GM21576 (cell line): ENCODE measurements around the gene GATM.
"Not testable (repeated sequence)": the region's sequence is repeated elsewhere in the genome, so short reads cannot be mapped to it uniquely, and the experiment has no call there.

Experiments
- ATAC-seq: cut with Tn5 transposase; IDR thresholded peaks from one replicate; pipeline ENCODE4 v1.9.1; 2021; ENCODE audit warnings: mild to moderate bottlenecking, moderate library complexity; ENCODE audit not compliant: unreplicated experiment

The GATM gene

GRCh38 chr15:45389351-45389750 is 11.0 kb upstream of the GATM start:
- no peak for ATAC-seq

GRCh38 chr15:45387380-45388007 is 9.2 kb upstream of the GATM start:
- no peak for ATAC-seq

DNA sequence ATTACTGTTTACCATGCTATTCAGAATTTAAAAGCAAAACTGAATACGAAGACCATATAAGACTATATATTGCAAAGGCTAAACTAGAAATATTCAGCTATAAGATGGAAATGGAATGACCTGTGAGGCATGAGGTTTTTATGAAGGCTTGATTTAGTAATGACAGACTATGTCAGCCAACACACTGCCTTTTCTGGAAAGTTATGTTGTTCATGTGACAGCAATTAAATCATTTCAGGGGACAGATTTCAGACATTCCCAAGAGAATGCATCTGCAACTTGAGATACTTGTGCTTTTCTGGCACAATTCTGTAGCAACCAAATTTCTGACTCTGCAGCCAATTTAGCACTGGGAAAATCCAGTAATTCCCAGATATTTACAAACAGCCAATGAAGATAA is 8.6 kb upstream of the GATM start:
- no peak for ATAC-seq

DNA sequence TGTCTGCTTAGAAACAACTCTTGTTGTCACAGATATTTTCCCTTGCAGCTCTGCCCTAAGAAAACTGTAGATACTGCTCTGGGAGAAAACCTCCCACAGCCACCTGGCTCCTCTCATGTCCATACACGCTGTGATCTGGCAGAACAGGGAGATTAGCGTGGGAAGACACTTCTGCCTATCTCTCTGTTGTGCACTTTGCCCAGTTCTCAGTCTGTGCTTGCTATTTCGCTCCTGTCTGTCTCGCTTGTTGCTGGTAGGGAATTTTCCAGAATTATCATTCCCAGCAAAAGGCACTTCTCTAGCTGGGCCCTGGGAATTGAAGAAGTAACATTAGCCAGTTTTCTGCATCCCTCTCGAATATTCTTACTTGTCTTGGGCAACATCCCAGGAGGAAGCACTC is 8.1 kb upstream of the GATM start:
- ATAC-seq, result no peak

DNA sequence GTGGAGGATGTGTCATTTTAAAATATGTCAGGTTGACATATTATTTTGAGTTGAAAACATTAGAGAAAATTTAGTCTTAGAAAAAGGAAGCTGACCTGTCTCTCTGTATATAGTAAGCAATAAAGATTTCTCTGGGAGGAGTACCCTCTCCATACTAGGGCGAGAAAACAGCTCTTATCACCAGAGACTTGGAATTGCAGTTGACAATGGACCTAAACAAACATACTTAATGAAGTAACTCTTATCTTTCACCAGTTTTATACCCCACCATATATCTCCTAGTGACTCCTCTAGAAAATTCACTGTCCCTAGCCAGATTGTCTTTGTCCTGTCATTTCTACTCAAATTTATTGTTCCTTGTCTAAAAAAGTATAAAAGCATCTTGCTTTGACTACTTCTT is 7.2 kb upstream of the GATM start:
- ATAC-seq, result no peak

- no peak for ATAC-seq
Observed at GRCh38 chr15:45384700-45385099, 6.4 kb upstream of the GATM start.

- no peak for ATAC-seq
Observed at GRCh38 chr15:45378913-45379262, 544 bp upstream of the GATM start.

DNA sequence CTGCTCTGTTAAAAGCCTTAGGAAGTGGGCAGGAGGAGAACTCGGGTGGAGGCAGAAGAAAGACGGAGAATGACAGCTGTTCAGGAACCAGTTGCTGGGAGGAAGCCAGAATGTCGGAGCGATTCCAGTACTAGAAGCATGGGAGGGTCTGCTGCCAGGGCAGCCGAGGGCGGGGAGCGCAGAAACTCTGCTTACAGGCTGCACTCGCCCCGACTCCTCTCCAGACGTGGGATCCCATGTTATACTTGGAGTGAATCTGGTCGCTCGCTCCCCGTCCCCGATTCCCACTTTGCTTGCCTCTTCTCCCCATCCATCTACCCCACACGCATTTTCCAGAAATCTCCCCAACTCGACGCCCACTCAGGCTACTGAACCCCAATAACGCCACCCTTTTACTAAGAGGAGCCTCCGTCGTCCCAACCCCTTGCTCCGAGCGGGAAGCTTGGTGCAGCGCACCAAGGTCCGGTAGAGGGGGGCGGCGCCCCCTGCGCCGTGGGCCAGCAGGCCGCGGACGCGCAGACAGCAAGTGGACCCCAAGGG is 665 bp downstream of the GATM start:
- peak; percentile 32 for ATAC-seq

DNA sequence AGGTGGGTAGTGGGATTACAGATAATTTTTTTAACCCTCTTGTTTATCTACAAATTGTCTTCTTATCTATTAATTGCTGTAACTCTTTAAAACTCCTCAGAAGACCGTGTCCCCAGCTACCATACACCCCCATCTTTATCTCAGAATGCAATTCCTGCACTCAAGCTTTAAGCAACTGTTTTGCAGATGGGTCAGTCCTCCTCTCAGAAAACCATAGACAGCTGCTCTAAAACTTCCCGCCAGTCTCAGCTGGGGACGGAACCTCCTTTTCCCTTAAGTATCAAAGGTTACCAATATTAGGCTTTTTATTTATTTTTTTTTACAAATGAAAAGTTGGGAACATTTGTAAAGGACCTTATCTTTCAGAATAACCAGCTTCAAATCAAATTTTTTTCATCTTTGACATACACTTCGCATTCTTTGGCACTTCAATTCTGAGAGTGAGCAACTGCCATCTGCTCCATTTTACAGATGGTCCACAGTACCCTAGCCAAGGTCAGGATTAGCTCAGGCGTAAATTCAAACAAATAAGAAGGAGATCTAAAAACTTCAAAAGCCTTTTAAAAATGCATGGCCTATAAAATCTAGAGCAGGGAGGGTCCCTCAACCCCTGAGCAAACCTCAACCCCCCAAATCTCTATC is 1.3 kb downstream of the GATM start:
- no peak for ATAC-seq

GRCh38 chr15:45376300-45376928 is 1.9 kb downstream of the GATM start:
- no peak for ATAC-seq

- ATAC-seq, result no peak
Observed at GRCh38 chr15:45375836-45376235, 2.5 kb downstream of the GATM start.

DNA sequence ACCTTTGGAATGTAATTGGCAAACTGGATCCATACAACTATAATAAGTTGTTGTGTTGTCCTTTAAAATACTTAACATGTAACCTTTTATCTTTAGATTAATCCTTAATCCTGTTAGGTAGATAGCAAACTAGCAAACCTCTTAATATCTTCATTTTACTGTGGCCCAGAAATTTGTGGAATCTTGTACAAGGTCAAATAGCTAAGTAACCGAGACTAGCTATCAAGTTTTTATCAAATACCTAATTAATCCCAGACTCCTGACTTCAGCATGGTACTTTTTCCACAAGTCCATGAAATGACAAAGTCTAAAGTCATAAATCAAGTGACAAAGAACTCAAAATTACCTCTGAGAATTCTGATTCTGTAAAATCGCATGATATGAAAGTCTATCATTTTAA is 4.4 kb downstream of the GATM start:
- no peak for ATAC-seq

- ATAC-seq, result no peak
Observed at GRCh38 chr15:45372041-45372995, 6.0 kb downstream of the GATM start.

DNA sequence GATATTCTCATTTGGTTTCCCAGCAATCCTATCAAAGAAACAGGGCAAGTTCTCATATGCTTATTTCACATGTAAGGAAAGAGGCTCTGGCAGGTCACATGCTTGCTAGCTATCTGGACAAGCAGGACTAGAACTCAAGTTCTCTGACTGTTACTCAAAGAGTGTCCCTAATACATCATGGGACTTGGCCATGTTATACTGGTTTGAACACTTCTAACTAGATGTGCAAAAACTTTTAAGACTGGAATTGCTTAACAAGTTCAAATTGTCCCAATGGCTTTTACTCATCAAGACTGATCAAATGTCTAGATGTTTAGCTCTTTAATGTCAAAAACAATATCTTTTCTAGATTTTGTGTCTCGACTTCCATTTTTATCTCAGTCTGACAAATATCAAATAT is 6.8 kb downstream of the GATM start:
- ATAC-seq, result no peak

GRCh38 chr15:45370042-45370441 is 8.3 kb downstream of the GATM start:
- ATAC-seq, result not testable (repeated sequence)

GRCh38 chr15:45367222-45367621 is 11.1 kb downstream of the GATM start:
- ATAC-seq, result not testable (repeated sequence)

- ATAC-seq, result no peak
Observed at GRCh38 chr15:45364271-45364670, 14.1 kb downstream of the GATM start.

DNA sequence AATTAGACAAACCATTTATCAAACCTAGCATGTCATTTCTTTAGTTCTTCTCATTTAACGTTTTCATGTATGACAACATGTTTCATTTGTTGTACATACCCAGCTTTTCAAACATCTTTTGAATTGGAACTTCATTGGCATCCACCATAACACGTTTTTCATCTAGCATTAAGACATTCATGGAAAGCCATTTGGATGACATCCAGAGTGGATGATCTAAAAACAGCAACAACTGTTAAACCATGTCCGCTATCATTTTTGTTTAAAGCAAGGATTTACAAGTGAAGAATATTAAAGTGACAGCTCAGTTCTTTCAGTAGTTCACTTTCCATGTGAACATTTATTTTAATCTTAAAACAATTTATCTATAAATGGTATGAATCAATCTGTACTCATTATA is 14.5 kb downstream of the GATM start:
- no peak for ATAC-seq

DNA sequence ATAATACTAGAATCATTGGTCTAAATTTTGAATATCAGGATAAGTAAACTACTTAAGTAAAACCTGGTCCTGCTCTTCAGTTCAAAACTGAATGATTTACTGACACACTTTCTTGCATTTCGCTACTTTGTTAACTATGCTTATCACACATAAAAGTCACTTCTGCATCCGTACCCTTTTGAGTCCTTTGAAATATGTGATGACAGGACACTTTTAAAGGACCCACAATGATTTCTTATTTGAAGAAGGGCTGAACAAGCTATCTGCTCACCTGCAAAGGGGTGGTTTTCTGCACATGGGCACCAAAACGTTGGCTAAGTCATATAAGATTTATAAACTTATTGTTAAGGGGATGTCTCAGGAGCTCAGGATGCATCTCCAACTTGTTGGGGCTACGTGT is 15.0 kb downstream of the GATM start:
- no peak for ATAC-seq

DNA sequence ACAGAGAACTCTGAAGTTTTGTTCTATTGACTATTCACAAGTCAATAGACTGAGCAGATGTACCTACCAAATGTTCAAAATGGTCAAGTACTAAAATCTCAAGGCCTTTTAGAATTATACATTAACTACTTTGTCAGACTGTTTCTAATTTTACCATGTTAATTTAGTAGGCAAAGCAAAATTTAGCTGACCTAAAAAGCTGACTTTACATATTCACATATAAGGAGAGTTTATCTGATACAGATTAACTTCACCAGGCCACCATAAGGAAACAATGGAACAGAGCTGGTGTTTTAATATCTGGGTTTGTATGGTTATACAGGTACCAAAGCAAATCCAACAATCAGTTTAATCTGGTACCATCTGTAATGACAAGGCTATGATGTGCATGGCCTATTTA is 15.9 kb downstream of the GATM start:
- ATAC-seq, result no peak

GRCh38 chr15:45361878-45362277 is 16.5 kb downstream of the GATM start:
- ATAC-seq, result no peak
